22Rv1 (cell line): ENCODE data around the gene DTNB.
"Not testable (repeated sequence)": the region's sequence is repeated elsewhere in the genome, so short reads cannot be mapped to it uniquely, and the experiment has no call there.

Source experiments
- ZFX ChIP-seq: fragments of 450-650 bp; IDR thresholded peaks from 2 replicates; pipeline ENCODE4 v1.6.1; 2017; ENCODE audit warnings: antibody characterized with exemption, borderline replicate concordance
- TF ChIP-seq, protein P1 (sequence below): fragments of 450-650 bp; IDR thresholded peaks from 2 replicates; pipeline ENCODE4 v1.5.1; 2017; ENCODE audit warnings: mild to moderate bottlenecking

- TF ChIP-seq, protein P1, sequence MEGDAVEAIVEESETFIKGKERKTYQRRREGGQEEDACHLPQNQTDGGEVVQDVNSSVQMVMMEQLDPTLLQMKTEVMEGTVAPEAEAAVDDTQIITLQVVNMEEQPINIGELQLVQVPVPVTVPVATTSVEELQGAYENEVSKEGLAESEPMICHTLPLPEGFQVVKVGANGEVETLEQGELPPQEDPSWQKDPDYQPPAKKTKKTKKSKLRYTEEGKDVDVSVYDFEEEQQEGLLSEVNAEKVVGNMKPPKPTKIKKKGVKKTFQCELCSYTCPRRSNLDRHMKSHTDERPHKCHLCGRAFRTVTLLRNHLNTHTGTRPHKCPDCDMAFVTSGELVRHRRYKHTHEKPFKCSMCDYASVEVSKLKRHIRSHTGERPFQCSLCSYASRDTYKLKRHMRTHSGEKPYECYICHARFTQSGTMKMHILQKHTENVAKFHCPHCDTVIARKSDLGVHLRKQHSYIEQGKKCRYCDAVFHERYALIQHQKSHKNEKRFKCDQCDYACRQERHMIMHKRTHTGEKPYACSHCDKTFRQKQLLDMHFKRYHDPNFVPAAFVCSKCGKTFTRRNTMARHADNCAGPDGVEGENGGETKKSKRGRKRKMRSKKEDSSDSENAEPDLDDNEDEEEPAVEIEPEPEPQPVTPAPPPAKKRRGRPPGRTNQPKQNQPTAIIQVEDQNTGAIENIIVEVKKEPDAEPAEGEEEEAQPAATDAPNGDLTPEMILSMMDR = not testable (repeated sequence)
- TF ChIP-seq ZFX = not testable (repeated sequence)
These were observed 123.8 kb downstream of the DTNB start for GRCh38 chr2:25549571-25549970.
